ENCODE data around the gene KCTD12.

KCTD12 gene

GRCh38 chr13:76875271-76875815, 10.9 kb downstream of the KCTD12 start:
- no peak overlapping the region for H2AFZ ChIP-seq (ENCODE audit: low read length)
- H3K9me3 ChIP-seq (ENCODE audit: low read length): no peaks in the 10 kb centered on the region
- no peaks in the 10 kb centered on the region for H3K79me2 ChIP-seq (ENCODE audit: insufficient read depth, low read length)
- H3K4me3 ChIP-seq (ENCODE audit: low read depth, low read length, poor library complexity, severe bottlenecking): no peak overlapping the region
- no peaks in the 10 kb centered on the region for H3K36me3 ChIP-seq (ENCODE audit: insufficient read depth, low read length)
- no peak overlapping the region for H3K9ac ChIP-seq (ENCODE audit: low read length)
- no peak overlapping the region for H3K4me2 ChIP-seq (ENCODE audit: low read length)
- peaks cover 8% of the 10 kb centered on the region for H3K4me1 ChIP-seq (ENCODE audit: insufficient read depth, low read length, severe bottlenecking)
- TF ChIP-seq EZH2 (IDR thresholded peaks at IDR 0.05; ENCODE audit: borderline replicate concordance, low read length): no peak
- TF ChIP-seq, protein P1, sequence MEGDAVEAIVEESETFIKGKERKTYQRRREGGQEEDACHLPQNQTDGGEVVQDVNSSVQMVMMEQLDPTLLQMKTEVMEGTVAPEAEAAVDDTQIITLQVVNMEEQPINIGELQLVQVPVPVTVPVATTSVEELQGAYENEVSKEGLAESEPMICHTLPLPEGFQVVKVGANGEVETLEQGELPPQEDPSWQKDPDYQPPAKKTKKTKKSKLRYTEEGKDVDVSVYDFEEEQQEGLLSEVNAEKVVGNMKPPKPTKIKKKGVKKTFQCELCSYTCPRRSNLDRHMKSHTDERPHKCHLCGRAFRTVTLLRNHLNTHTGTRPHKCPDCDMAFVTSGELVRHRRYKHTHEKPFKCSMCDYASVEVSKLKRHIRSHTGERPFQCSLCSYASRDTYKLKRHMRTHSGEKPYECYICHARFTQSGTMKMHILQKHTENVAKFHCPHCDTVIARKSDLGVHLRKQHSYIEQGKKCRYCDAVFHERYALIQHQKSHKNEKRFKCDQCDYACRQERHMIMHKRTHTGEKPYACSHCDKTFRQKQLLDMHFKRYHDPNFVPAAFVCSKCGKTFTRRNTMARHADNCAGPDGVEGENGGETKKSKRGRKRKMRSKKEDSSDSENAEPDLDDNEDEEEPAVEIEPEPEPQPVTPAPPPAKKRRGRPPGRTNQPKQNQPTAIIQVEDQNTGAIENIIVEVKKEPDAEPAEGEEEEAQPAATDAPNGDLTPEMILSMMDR (IDR thresholded peaks at IDR 0.05; ENCODE audit: low read length): no peak
- no peaks in the 10 kb centered on the region for H4K20me1 ChIP-seq (ENCODE audit: insufficient read depth, low read length)
- H3K9me2 ChIP-seq (ENCODE audit: low read depth, low read length): no peaks in the 10 kb centered on the region
- H3K27ac ChIP-seq (ENCODE audit: low read depth, low read length, poor library complexity, severe bottlenecking): no peak overlapping the region
- 0 out of 2 replicates have a peak, but pooled peaks cover 11% of the 10 kb centered on the region for H3K27me3 ChIP-seq (ENCODE audit: insufficient read depth, low read length)
- no peaks in the 10 kb centered on the region for H3F3A ChIP-seq (ENCODE audit: insufficient read depth, low read length)

- Histone ChIP-seq H3K4me1 (ENCODE audit: insufficient read depth, low read length, severe bottlenecking) (peaks cover 3% of the 10 kb centered on the region), H3K27me3 (ENCODE audit: insufficient read depth, low read length) (0 out of 2 replicates have a peak, but pooled peaks cover 11% of the 10 kb centered on the region), H2AFZ (ENCODE audit: low read length) (no peak overlapping the region), H3K9me3 (ENCODE audit: low read length) (no peaks in the 10 kb centered on the region), H3K4me3 (ENCODE audit: low read depth, low read length, poor library complexity, severe bottlenecking) (no peak overlapping the region), H3K79me2 (ENCODE audit: insufficient read depth, low read length) (no peaks in the 10 kb centered on the region), H3K4me2 (ENCODE audit: low read length) (no peak overlapping the region), H3K9ac (ENCODE audit: low read length) (no peak overlapping the region), H3K36me3 (ENCODE audit: insufficient read depth, low read length) (no peaks in the 10 kb centered on the region), H3K9me2 (ENCODE audit: low read depth, low read length) (no peaks in the 10 kb centered on the region), H4K20me1 (ENCODE audit: insufficient read depth, low read length) (no peaks in the 10 kb centered on the region), H3K27ac (ENCODE audit: low read depth, low read length, poor library complexity, severe bottlenecking) (no peak overlapping the region), H3F3A (ENCODE audit: insufficient read depth, low read length) (no peaks in the 10 kb centered on the region)
- no peak for TF ChIP-seq EZH2 (IDR thresholded peaks at IDR 0.05; ENCODE audit: borderline replicate concordance, low read length)
- TF ChIP-seq, protein P1 (IDR thresholded peaks at IDR 0.05; ENCODE audit: low read length): no peak
These were observed 11.7 kb downstream of the KCTD12 start for GRCh38 chr13:76874479-76874878.

GRCh38 chr13:76873445-76873844, 12.8 kb downstream of the KCTD12 start:
- Histone ChIP-seq H3K4me3 (ENCODE audit: low read depth, low read length, poor library complexity, severe bottlenecking) (no peak overlapping the region), H3K27me3 (ENCODE audit: insufficient read depth, low read length) (0 out of 2 replicates have a peak, but pooled peaks cover 11% of the 10 kb centered on the region), H3K79me2 (ENCODE audit: insufficient read depth, low read length) (no peaks in the 10 kb centered on the region), H3K4me2 (ENCODE audit: low read length) (no peak overlapping the region), H3K27ac (ENCODE audit: low read depth, low read length, poor library complexity, severe bottlenecking) (no peak overlapping the region), H2AFZ (ENCODE audit: low read length) (no peak overlapping the region), H3K36me3 (ENCODE audit: insufficient read depth, low read length) (no peaks in the 10 kb centered on the region), H3K9ac (ENCODE audit: low read length) (no peak overlapping the region), H3K9me2 (ENCODE audit: low read depth, low read length) (no peaks in the 10 kb centered on the region), H3K4me1 (ENCODE audit: insufficient read depth, low read length, severe bottlenecking) (no peaks in the 10 kb centered on the region), H3K9me3 (ENCODE audit: low read length) (no peaks in the 10 kb centered on the region), H4K20me1 (ENCODE audit: insufficient read depth, low read length) (no peaks in the 10 kb centered on the region), H3F3A (ENCODE audit: insufficient read depth, low read length) (no peaks in the 10 kb centered on the region)
- TF ChIP-seq, protein P1 (IDR thresholded peaks at IDR 0.05; ENCODE audit: low read length): no peak

Measured in OCI-LY1 (cell line).